Measurements from ENCODE around the gene HPF1.

- no peak for TF ChIP-seq CTCF (IDR thresholded peaks at IDR 0.05; ENCODE audit: low read depth, low read length, poor library complexity, severe bottlenecking)
- no peak for TF ChIP-seq EZH2phosphoT487 (IDR thresholded peaks at IDR 0.05; ENCODE audit: borderline replicate concordance, low read length)
Measured at GRCh38 chr4:169795585-169795984, 37.8 kb upstream of the HPF1 start.
